Measurements from ENCODE around the gene PACRG. TPM values are rescaled to one million over a fixed set of nuclear protein-coding genes. Genes with fewer than 3 reads are reported as not detected.

Gene PACRG
- total and polyA plus RNA-seq, 2 experiments from 2014 or later: 0.17 to 0.68 TPM

- no peak for TF ChIP-seq CTCF (conservative IDR thresholded peaks at IDR 0.05; ENCODE audit: low read depth in 2 of 2)
- TF ChIP-seq POLR2AphosphoS5 (IDR thresholded peaks at IDR 0.05; ENCODE audit: low read depth): no peak
- TF ChIP-seq ZNF331 (CRISPR knock-in tag; IDR thresholded peaks at IDR 0.05; ENCODE audit: low read depth): no peak
- TF ChIP-seq ETS1 (IDR thresholded peaks at IDR 0.05): no peak
- TF ChIP-seq EZH2phosphoT487 (IDR thresholded peaks at IDR 0.05; ENCODE audit: unreplicated experiment): no peak
- TF ChIP-seq JUNB (IDR thresholded peaks at IDR 0.05; ENCODE audit: unreplicated experiment): no peak
These were observed 603.5 kb downstream of the PACRG start (continued) for GRCh38 chr6:163331245-163331644.

- ATAC-seq: no peak
- H3K27ac ChIP-seq (ENCODE audit: low read depth): no peak overlapping the region
- no peak overlapping the region for H3K4me2 ChIP-seq
- TF ChIP-seq NANOG (IDR thresholded peaks at IDR 0.05; ENCODE audit: borderline replicate concordance): no peak
- no peak for TF ChIP-seq ZNF462 (CRISPR knock-in tag; IDR thresholded peaks at IDR 0.05)
- TF ChIP-seq POLR2AphosphoS5 (IDR thresholded peaks at IDR 0.05; ENCODE audit: low read depth): no peak
- no peak for TF ChIP-seq STAT1 (IDR thresholded peaks at IDR 0.05; ENCODE audit: unreplicated experiment)
- no peaks in the 10 kb centered on the region for H3K4me1 ChIP-seq (ENCODE audit: insufficient read depth)
- no peaks in the 10 kb centered on the region for H3K36me3 ChIP-seq (ENCODE audit: insufficient read depth)
- no peaks in the 10 kb centered on the region for H3K27me3 ChIP-seq (ENCODE audit: insufficient read depth)
- peaks cover 17% of the 10 kb centered on the region for H3K27me3 Mint-ChIP-seq (ENCODE audit: insufficient read depth, low read depth, poor library complexity)
- H3K9me3 Mint-ChIP-seq: peaks cover 3% of the 10 kb centered on the region; the same call in 1 of the 3 replicates
- no peak overlapping the region for H3K4me3 Mint-ChIP-seq
- DNase-seq (ENCODE audit: low spot score): no peak
- H3K4me1 Mint-ChIP-seq: peaks cover 9% of the 10 kb centered on the region
- no peaks in the 10 kb centered on the region for H4K20me1 ChIP-seq (replicated peaks; ENCODE audit: insufficient read depth)
- H3K27ac Mint-ChIP-seq: no peak overlapping the region
- H3K4me3 ChIP-seq: no peak overlapping the region
- no peak overlapping the region for H2AFZ ChIP-seq
- no peaks in the 10 kb centered on the region; the same call in 1 of the 3 replicates for H3K36me3 Mint-ChIP-seq (ENCODE audit: low read depth)
- no peaks in the 10 kb centered on the region for H3K79me2 ChIP-seq (replicated peaks; ENCODE audit: insufficient read depth)
- no peaks in the 10 kb centered on the region for H3F3A ChIP-seq (replicated peaks; ENCODE audit: low read depth)
- no peaks in the 10 kb centered on the region for H3K9me2 ChIP-seq (ENCODE audit: insufficient read depth)
These were observed 604.8 kb downstream of the PACRG start for GRCh38 chr6:163332575-163332974.
